Stomach (tissue), 9 donors: ENCODE measurements around the gene TPP2. TPM values are rescaled to one million over a fixed set of nuclear protein-coding genes. Genes with fewer than 3 reads are reported as not detected.
A peak's percentile ranks its signal among the peaks of the same experiment; 100 is the strongest.

Experiments used
- DNase-seq, 2 donors: peaks; one replicate each; pipeline versions ENCODE4 v3.0.0 to v3.0.0-alpha.2; 2013 to 2019
- H3K27ac ChIP-seq, 5 donors: fragments of 200-600 bp in 4 of 5; sonication (generic) in 4 of 5; one replicate each; pipeline ENCODE4 v1.5.1; 2013 to 2019; ENCODE audit warnings: mild to moderate bottlenecking in 1 of 5, moderate library complexity in 1 of 5
- H3K27me3 ChIP-seq, 3 donors: fragments of 200-600 bp; sonication (generic); one replicate each; pipeline ENCODE4 v1.5.1; 2017 to 2019; ENCODE audit warnings: mixed run types in 1 of 3
- H3K36me3 ChIP-seq, 4 donors: fragments of 200-600 bp; sonication (generic); 1 replicate in 3 of 4; 2 replicates in 1 of 4; pipeline ENCODE4 v1.5.1; 2016 to 2019
- H3K4me1 ChIP-seq, 4 donors: fragments of 200-600 bp; sonication (generic); one replicate each; pipeline ENCODE4 v1.5.1; 2016 to 2019
- H3K4me3 ChIP-seq, 4 donors: fragments of 200-600 bp; sonication (generic) in 3 of 4; one replicate each; pipeline ENCODE4 v1.5.1; 2016 to 2019; ENCODE audit warnings: mild to moderate bottlenecking in 1 of 4
- H3K9me3 ChIP-seq, 4 donors: fragments of 200-600 bp; sonication (generic); one replicate each; pipeline ENCODE4 v1.5.1; 2016 to 2019
- CTCF ChIP-seq, 7 experiments: fragments of 450-650 bp in 4 of 7; fragments of 200-600 bp in 3 of 7; sonication (generic) in 3 of 7; IDR thresholded peaks; one replicate each; pipeline ENCODE4 v1.5.1; 2016 to 2019; ENCODE audit warnings: antibody characterized with exemption in 7 of 7, control low read depth in 2 of 7, mild to moderate bottlenecking in 1 of 7
- EP300 ChIP-seq: sonication (generic); formaldehyde crosslinking; IDR thresholded peaks from one replicate; pipeline ENCODE4 v1.6.1; 2017; ENCODE audit warnings: antibody characterized with exemption
- POLR2A ChIP-seq, 4 donors: fragments of 450-650 bp; IDR thresholded peaks; one replicate each; pipeline ENCODE4 v1.6.1; 2016; ENCODE audit warnings: antibody characterized with exemption in 4 of 4, control low read depth in 2 of 4, mild to moderate bottlenecking in 1 of 4, moderate library complexity in 1 of 4
- POLR2AphosphoS5 ChIP-seq, 3 donors: sonication (generic); formaldehyde crosslinking; IDR thresholded peaks; one replicate each; pipeline ENCODE4 v1.6.1; 2016; ENCODE audit warnings: antibody characterized with exemption in 3 of 3
- WGBS, 5 donors: extraction: QIAGEN DNeasy Blood & Tissue Kit in 3 of 5; methylation state at CpG; one replicate each; pipeline versions ENCODE4 v1.1.5 to v1.1.7; 2013 to 2018; 5-methylcytosine and 5-hydroxymethylcytosine counted together
- intact Hi-C: fragments of 100-400 bp; cut with DNase I; formaldehyde crosslinking; loops from one replicate; pipeline ENCODE4 v1.15.1; 2023; ENCODE audit warnings: low total_unique reads
- polyA plus RNA-seq, 3 donors: library from polyadenylated mRNA; stranded (reverse); fragments of 200-250 nt; gene quantifications; one replicate each; pipeline ENCODE4 v1.2.3, GENCODE V29; 2013
- total RNA-seq, 5 donors: library from RNA; depleted of rRNA; stranded (reverse); fragments of >200 nt; gene quantifications; one replicate each; pipeline versions ENCODE4 v1.1.0 to v1.2.3, GENCODE V29; 2014 to 2016
- donor health status: healthy with polysubstance abuse.
- donor health status: Bipolar disorder and iron deficiency.
- donor health status: healthy.

Gene TPP2
- total and polyA plus RNA-seq, 8 donors, result 10.1 to 103 (median 26.1) TPM

- DNase-seq, result no peak
- WGBS, 5 donors, result 50 to 72% (median 61%) methylated on average over 6 of the region's 6 CpGs
- intact Hi-C loops, result no loop called here
- TF ChIP-seq CTCF (IDR thresholded peaks at IDR 0.05) (no peak), POLR2A (IDR thresholded peaks at IDR 0.05) (no peak), EP300 (no peak), POLR2AphosphoS5 (IDR thresholded peaks at IDR 0.05) (no peak)
- H3K4me3 ChIP-seq, result no peak overlapping the region
- H3K4me1 ChIP-seq, result no peaks in the 10 kb centered on the region
- H3K9me3 ChIP-seq, result no peaks in the 10 kb centered on the region
- no peak overlapping the region for H3K27ac ChIP-seq
- H3K36me3 ChIP-seq, result no peaks in the 10 kb centered on the region
- peaks cover 0 to 13% (median 0%) of the 10 kb centered on the region in 3 donors for H3K27me3 ChIP-seq
Observed at GRCh38 chr13:102572323-102572722, 24.5 kb upstream of the TPP2 start.

GRCh38 chr13:102580552-102581169 lies 16.1 kb upstream of the TPP2 start:
- no peaks in the 10 kb centered on the region for H3K9me3 ChIP-seq
- WGBS, 5 donors, result 0 to 2% (median 1%) methylated on average over 5 of the region's 5 CpGs
- H3K4me1 ChIP-seq, result peaks cover 0 to 6% (median 1%) of the 10 kb centered on the region in 4 donors
- intact Hi-C loops, result loop anchor here (10.0 kb wide), 1 partner anchor 264 kb away; the partner anchor contains the start of gene ERCC5
- DNase-seq, result peak in 1 of 2 donors; percentile 86
- no peak overlapping the region for H3K27ac ChIP-seq
- TF ChIP-seq CTCF (IDR thresholded peaks at IDR 0.05), result peak in 5 of 7 experiments; percentile 55 to 70 (median 61)
- TF ChIP-seq EP300, result no peak
- peaks cover 0 to 13% (median 4%) of the 10 kb centered on the region in 3 donors for H3K27me3 ChIP-seq
- H3K36me3 ChIP-seq, result no peaks in the 10 kb centered on the region
- no peak overlapping the region for H3K4me3 ChIP-seq

- no peak for DNase-seq
- intact Hi-C loops, result loop anchor here (10.0 kb wide), 1 partner anchor 263 kb away; the partner anchor contains the start of gene ERCC5
- Histone ChIP-seq H3K4me3 (no peak overlapping the region), H3K36me3 (no peaks in the 10 kb centered on the region), H3K9me3 (no peaks in the 10 kb centered on the region), H3K4me1 (peaks cover 0 to 6% (median 1%) of the 10 kb centered on the region in 4 donors), H3K27me3 (peaks cover 0 to 13% (median 4%) of the 10 kb centered on the region in 3 donors), H3K27ac (no peak overlapping the region)
- TF ChIP-seq CTCF (IDR thresholded peaks at IDR 0.05) (no peak), POLR2AphosphoS5 (IDR thresholded peaks at IDR 0.05) (no peak)
Observed at GRCh38 chr13:102582256-102582655, 14.5 kb upstream of the TPP2 start.

GRCh38 chr13:102584434-102584833 lies 12.4 kb upstream of the TPP2 start:
- DNase-seq, result no peak
- Histone ChIP-seq H3K36me3 (no peaks in the 10 kb centered on the region), H3K4me1 (peaks cover 0 to 6% (median 1%) of the 10 kb centered on the region in 4 donors), H3K4me3 (no peak overlapping the region), H3K27me3 (peaks cover 0 to 13% (median 4%) of the 10 kb centered on the region in 3 donors), H3K27ac (no peak overlapping the region), H3K9me3 (no peaks in the 10 kb centered on the region)
- WGBS, 5 donors, result 44 to 52% (median 50%) methylated on average over 3 of the region's 3 CpGs
- no peak for TF ChIP-seq POLR2A (IDR thresholded peaks at IDR 0.05)
- TF ChIP-seq EP300, result no peak
- no peak for TF ChIP-seq CTCF (IDR thresholded peaks at IDR 0.05)
- TF ChIP-seq POLR2AphosphoS5 (IDR thresholded peaks at IDR 0.05), result no peak
- intact Hi-C loops, result loop anchor here (10.0 kb wide), 1 partner anchor 260 kb away; the partner anchor contains the start of gene ERCC5
